ENCODE data around the gene CAMTA1. TPM values are rescaled to one million over a fixed set of nuclear protein-coding genes. Genes with fewer than 3 reads are reported as not detected.

Gene CAMTA1
- total RNA-seq, 1 donor from 2014 or later = 62.9 TPM

DNA sequence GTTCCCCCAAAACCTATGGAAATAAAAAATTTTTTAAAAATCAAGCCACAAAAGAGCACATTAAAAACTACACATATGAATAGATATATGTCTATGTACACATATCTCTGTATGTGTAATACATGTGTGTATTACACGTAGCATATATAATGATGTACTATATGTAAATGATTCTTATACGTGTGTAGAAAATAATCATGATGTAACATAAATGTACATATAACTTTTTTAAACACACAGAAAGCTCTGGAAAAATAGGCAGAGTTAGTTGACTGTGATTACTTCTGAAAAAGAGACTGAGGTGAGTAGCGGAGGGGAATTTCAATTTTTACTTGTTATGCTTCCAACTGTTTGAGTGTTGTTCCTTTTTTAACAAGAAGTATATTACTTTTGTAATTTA, 405.0 kb downstream of the CAMTA1 start:
- TF ChIP-seq POLR2AphosphoS5 (IDR thresholded peaks at IDR 0.05; ENCODE audit: insufficient read depth in 1 of 2, low read depth in 1 of 2) (no peak), POLR2A (IDR thresholded peaks at IDR 0.05) (no peak)
- TF ChIP-seq, protein P1, sequence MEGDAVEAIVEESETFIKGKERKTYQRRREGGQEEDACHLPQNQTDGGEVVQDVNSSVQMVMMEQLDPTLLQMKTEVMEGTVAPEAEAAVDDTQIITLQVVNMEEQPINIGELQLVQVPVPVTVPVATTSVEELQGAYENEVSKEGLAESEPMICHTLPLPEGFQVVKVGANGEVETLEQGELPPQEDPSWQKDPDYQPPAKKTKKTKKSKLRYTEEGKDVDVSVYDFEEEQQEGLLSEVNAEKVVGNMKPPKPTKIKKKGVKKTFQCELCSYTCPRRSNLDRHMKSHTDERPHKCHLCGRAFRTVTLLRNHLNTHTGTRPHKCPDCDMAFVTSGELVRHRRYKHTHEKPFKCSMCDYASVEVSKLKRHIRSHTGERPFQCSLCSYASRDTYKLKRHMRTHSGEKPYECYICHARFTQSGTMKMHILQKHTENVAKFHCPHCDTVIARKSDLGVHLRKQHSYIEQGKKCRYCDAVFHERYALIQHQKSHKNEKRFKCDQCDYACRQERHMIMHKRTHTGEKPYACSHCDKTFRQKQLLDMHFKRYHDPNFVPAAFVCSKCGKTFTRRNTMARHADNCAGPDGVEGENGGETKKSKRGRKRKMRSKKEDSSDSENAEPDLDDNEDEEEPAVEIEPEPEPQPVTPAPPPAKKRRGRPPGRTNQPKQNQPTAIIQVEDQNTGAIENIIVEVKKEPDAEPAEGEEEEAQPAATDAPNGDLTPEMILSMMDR (IDR thresholded peaks at IDR 0.05) = no peak

DNA sequence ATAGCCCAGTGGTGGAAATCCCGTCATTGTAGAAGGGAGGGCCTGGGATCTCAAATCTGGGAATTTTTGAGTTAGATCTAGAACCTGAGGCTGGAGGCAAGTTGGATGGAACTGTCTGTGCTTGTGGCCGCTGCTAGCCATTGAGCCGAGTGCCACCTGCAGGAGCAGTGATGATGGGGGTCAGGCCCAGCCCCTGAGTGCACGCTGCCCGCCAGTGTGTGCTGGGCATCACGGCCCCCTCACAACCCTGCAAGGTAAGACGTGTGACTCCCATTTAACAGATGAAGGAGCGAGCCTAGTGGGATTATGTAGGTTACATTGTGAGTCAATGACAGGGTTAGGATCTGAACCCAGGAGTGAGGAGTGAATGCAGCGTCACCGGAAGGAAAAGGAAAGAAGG, 407.2 kb downstream of the CAMTA1 start:
- no peak for TF ChIP-seq POLR2AphosphoS5 (IDR thresholded peaks at IDR 0.05; ENCODE audit: insufficient read depth in 1 of 2, low read depth in 1 of 2)
- TF ChIP-seq POLR2A (IDR thresholded peaks at IDR 0.05) = no peak
- TF ChIP-seq, protein P1 (IDR thresholded peaks at IDR 0.05) = no peak
- DNase-seq (ENCODE audit: extremely low spot score in 2 of 2) = no peak
- Histone ChIP-seq H3K27me3 (no peaks in the 10 kb centered on the region), H3K4me1 (no peaks in the 10 kb centered on the region), H3K27ac (no peak overlapping the region), H3K4me3 (no peak overlapping the region), H3K9me3 (no peaks in the 10 kb centered on the region), H3K36me3 (no peaks in the 10 kb centered on the region)
- intact Hi-C loops (cut with DNase I) = no loop called here

More for the DNA sequence above, 405.0 kb downstream of the CAMTA1 start:
- H3K36me3 ChIP-seq = no peaks in the 10 kb centered on the region
- no peak overlapping the region for H3K4me3 ChIP-seq
- H3K27ac ChIP-seq = no peak overlapping the region
- no peaks in the 10 kb centered on the region for H3K27me3 ChIP-seq
- H3K9me3 ChIP-seq = no peaks in the 10 kb centered on the region
- intact Hi-C loops (cut with DNase I) = no loop called here
- H3K4me1 ChIP-seq = no peaks in the 10 kb centered on the region
- no peak for DNase-seq (ENCODE audit: extremely low spot score in 2 of 2)

- DNase-seq (ENCODE audit: extremely low spot score in 2 of 2) = no peak
- no peak overlapping the region for H3K4me3 ChIP-seq
- TF ChIP-seq POLR2AphosphoS5 (IDR thresholded peaks at IDR 0.05; ENCODE audit: insufficient read depth in 1 of 2, low read depth in 1 of 2) (no peak), POLR2A (IDR thresholded peaks at IDR 0.05) (no peak)
- TF ChIP-seq, protein P1 (IDR thresholded peaks at IDR 0.05) = no peak
- no peaks in the 10 kb centered on the region for H3K27me3 ChIP-seq
- no peaks in the 10 kb centered on the region for H3K36me3 ChIP-seq
- intact Hi-C loops (cut with DNase I) = no loop called here
- H3K9me3 ChIP-seq = no peaks in the 10 kb centered on the region
- no peaks in the 10 kb centered on the region for H3K4me1 ChIP-seq
- H3K27ac ChIP-seq = no peak overlapping the region
Observed at GRCh38 chr1:7196036-7196911, 411.0 kb downstream of the CAMTA1 start.

GRCh38 chr1:7198664-7199063, 413.4 kb downstream of the CAMTA1 start:
- DNase-seq (ENCODE audit: extremely low spot score in 2 of 2) = no peak
- Histone ChIP-seq H3K4me1 (no peaks in the 10 kb centered on the region), H3K9me3 (no peaks in the 10 kb centered on the region), H3K27me3 (no peaks in the 10 kb centered on the region), H3K27ac (no peak overlapping the region), H3K36me3 (no peaks in the 10 kb centered on the region), H3K4me3 (no peak overlapping the region)
- TF ChIP-seq, protein P1 (IDR thresholded peaks at IDR 0.05) = no peak
- TF ChIP-seq POLR2AphosphoS5 (IDR thresholded peaks at IDR 0.05; ENCODE audit: insufficient read depth in 1 of 2, low read depth in 1 of 2) (no peak), POLR2A (IDR thresholded peaks at IDR 0.05) (no peak)
- intact Hi-C loops (cut with DNase I) = no loop called here
